HG02884 (cell line): ENCODE results near the gene ARMC6.
"Not testable (repeated sequence)": the region's sequence is repeated elsewhere in the genome, so short reads cannot be mapped to it uniquely, and the experiment has no call there.

ENCODE experiments used
- ATAC-seq: cut with Tn5 transposase; IDR thresholded peaks from one replicate; pipeline ENCODE4 v1.9.1; 2021; ENCODE audit warnings: mild to moderate bottlenecking, moderate library complexity; ENCODE audit not compliant: unreplicated experiment

ARMC6 gene

DNA sequence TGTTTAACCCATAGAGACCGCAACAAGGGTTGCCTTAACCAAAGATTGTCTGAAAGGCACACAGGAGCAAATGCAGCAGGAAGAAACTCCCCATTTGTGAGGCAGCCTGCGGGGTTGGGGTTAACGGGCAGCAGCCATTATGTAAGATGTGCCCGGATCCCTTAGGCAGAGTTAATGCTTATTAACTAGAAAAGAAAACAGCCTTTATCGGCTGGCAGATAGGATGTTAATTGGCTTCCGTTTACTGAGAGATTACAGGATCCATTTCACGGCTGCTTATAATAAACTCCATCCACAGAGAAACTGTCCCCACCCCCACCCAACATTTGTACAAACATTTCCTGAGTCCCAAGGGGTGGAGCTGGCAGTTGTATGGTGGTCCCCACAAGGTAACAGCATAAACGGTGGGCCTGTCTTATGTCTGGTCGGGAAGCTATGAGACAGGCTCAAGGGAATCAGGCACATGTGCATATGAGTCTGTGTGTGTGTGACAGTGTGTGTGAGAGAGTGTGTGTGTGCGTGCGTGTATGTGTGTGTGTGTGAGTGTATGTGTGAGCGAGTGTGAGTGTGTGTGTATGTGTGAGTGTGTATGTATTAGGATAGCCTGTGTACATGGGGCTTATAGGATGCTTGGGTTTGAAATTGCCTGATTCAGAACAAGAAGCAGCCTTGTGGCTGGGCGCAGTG, 40.9 kb downstream of the ARMC6 start:
- no peak for ATAC-seq

- no peak for ATAC-seq
These were observed 41.7 kb downstream of the ARMC6 start for GRCh38 chr19:19075126-19075525.

DNA sequence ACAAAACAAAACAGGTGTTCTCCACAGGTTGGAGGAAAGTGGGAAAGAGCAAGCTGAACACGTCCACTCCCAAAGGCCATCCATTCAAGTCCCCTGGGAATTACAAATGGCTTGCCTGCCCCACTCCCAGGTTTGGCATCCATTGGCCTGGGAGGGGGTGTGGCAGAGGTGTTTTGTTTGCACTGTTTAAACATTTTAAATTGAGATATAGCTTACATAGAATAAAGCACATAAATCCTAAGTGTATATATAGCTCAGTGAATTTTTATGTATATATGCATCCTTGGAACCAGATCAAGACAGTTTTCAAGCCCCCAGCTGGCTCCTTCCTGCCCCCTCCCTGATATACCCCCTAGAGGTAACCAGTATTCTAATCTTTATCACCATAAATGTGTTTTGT, 43.1 kb downstream of the ARMC6 start:
- ATAC-seq: no peak

DNA sequence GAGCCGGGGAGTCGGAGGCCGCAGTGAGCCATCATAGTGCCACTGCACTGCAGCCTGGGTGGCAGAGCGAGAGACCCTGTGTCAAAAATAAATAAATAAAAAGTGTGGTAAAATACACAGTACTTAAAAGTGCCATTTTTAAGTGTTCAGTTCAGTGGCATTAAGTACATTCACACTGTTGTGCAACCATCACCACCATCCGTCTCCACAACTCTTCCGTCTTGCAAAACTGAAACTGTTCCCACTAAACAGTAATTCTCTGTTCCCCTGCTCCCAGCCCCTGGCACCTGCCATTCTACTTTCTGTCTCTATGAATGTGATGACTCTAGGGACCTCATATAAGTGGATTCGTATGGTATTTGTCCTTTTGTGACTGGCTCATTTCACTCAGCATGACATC, 43.7 kb downstream of the ARMC6 start:
- no peak for ATAC-seq

DNA sequence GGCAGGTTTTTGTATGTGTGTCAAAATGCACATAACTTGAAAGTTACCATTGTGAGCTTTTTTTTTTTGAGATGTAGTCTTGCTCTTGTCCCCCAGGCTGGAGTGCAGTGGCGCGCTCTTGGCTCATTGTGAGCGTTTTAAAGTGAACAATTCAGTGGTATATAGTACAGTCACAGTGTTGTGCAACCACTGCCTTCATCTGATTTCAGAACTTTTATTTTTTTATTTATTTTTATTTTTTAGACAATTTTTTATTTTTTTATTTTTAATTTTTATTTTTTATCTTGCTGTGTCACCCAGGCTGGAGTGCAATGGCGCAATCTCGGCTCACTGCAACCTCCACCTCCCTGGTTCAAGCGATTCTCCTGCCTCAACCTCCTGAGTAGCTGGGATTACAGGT, 45.4 kb downstream of the ARMC6 start:
- ATAC-seq: no peak

- no peak for ATAC-seq
These were observed 46.2 kb downstream of the ARMC6 start for GRCh38 chr19:19079571-19079970.

DNA sequence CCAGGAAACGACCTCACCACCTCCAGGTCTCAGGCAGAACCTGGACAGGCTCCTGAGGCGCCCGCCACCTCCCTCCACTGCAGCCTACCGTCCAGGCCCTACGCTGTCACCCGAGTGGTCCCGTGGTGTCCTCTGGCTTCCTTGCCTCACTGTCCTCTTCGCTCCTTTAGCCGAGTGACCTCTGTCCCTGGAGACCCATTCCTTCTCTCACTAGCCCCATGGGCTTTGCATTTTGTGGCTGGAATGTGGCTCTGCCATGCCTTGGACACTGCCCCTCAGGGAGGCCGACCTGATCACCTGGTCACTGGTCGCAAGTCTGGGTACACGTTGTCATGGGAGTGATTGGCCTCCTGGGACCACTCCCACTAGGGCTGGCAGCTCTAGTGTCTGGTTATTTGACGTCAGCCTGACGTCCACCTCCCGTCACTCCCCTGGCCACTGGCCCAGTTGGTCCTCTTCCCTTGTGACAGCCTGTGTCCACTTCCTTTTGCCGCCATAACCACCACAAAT, 48.3 kb downstream of the ARMC6 start:
- no peak for ATAC-seq

DNA sequence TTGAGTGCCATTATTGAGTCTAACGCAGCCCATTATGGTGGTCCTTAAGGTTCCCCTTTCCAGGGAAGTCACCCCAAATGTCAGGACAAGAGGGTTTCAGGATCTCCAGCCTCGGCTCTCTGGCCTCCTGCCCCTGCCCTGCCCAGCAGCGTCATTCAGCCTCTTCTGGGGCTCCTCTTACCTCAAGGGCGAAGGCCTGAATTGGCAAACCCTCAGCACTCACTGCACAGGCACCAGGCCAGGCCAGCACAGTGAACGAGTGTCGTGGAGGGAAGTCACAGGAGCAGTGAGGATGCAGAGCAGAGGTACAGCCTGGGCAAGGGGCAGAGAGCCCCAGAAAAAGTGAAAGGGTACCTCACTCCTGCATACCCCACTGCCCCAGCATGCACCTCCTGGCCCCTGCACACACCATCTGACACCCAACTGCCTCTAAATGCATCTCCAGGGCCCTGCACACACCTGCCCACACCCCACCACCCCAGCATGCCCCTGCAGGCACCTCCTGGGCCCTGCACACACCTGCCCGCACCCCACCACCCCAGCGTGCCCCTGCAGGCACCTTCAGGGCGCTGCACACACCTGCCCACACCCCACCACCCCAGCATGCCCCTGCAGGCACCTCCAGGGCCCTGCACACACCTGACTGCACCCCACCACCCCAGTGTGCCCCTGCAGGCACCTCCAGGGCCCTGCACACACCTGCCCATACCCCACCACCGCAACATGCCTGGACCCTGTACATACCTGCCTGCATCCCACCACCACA, 50.2 kb downstream of the ARMC6 start:
- ATAC-seq: no peak

GRCh38 chr19:19087676-19088075, 54.3 kb downstream of the ARMC6 start:
- ATAC-seq: no peak

DNA sequence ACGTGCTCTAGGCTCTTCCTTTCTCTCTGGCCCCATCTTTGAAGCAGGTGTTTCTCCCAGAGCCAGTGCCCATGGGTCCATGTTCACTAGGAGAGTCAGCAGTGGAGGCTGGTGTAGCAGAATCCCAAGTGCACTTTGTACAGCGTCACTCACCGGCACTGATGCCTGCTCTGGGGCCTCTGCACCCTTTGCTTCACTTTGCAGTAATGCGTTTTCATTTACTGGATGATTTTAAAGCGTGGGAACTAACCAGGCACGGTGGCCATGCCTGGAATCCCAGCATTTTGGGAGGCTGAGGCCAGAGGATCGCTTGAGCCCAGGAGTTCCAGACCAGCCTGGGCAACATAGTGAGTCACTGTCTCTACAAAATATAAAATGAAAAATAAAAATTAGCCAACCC, 61.1 kb downstream of the ARMC6 start:
- ATAC-seq: no peak

DNA sequence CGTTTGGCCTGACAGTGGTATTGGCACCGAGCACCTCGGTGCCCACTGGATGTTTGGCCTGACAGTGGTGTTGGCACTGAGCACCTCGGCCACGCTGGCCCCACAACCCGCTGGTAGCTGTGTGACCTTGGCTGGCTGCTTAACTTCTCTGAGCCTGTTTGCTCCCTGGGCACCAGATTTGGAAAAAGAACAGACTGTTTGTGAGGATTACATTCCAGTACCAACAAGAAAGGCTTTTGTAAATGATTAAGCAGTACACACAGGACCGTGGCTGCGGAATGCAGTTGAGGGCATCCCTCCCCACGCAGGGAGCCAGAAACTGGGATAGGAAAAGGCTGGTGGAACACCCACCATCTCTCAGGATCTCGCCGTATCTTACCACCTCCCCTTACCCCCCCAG, 62.3 kb downstream of the ARMC6 start:
- ATAC-seq: no peak

GRCh38 chr19:19096641-19097627, 63.5 kb downstream of the ARMC6 start:
- no peak for ATAC-seq

GRCh38 chr19:19098084-19098702, 64.8 kb downstream of the ARMC6 start:
- ATAC-seq: no peak

GRCh38 chr19:19098703-19099632, 65.6 kb downstream of the ARMC6 start:
- ATAC-seq: no peak

DNA sequence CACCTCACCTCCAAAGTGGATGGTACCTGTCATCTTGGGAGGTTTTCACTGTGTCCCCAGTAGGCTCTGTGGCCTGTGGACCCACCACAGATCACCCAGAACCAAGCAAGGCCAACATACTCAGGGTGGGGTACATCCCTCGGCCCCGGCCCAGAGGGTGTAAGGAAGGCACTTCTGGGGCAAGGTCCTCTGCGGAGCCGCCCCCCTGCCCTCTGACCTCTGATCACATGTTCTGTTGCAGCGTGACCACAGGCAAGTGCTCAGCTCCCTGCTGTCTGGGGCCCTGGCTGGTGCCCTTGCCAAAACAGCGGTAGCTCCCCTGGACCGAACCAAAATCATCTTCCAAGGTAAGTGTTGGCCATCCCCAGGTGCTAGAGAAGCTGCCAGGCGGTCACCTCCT, 68.1 kb downstream of the ARMC6 start:
- ATAC-seq: no peak

GRCh38 chr19:19102566-19102965, 69.2 kb downstream of the ARMC6 start:
- ATAC-seq: not testable (repeated sequence)

DNA sequence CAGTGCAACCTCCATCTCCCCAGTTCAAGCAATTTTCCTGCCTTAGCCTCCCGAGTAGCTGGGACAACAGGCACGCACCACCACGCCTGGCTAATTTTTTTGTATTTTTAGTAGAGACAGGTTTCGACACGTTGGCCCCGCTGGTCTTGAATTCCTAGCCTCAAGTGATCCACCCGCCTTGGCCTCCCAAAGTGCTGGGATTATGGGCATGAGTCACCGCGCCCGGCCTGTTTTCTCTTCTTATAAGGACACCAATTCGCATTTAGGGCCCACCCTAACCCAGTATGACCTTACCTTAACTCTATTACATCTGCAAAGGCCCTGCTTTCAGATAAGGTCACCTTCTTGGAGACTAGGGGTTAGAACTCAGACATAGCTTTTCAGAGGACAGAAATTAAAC, 69.8 kb downstream of the ARMC6 start:
- no peak for ATAC-seq

DNA sequence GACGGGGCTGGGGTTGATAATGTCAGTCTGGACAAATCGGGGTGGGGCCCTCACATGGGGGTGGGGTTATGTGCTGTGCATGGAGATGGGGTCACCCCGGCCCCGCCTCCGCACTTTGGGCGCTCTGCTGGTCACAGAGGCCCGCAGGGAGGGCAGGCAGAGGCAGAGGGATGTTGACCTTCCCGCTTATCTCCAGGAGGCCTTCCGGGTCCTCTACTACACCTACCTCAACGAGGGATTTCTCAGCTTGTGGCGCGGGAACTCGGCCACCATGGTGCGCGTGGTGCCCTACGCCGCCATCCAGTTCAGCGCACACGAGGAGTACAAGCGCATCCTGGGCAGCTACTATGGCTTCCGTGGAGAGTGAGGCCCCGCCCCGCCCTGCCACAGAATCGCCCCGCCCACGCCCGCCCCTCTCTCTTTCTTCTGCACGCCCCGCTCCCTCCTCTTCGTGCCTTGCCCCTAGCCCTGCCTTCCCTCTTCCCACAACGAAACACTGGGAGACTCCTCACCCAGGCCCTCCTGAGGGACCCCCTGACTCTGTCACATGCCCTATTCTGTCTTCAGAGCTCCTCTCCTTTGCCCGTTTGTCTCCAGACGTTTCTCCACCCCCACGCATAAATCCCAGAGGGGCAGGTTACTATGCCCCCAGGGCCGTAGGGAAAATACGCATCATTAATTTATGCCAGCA, 72.1 kb downstream of the ARMC6 start:
- ATAC-seq: no peak

- no peak for ATAC-seq
These were observed 72.7 kb downstream of the ARMC6 start for GRCh38 chr19:19106056-19106551.
